Neural cell (in vitro differentiated cells): ENCODE measurements around the gene CPPED1. TPM values are rescaled to one million over a fixed set of nuclear protein-coding genes. Genes with fewer than 3 reads are reported as not detected.

Source experiments
- H2AFZ ChIP-seq: fragments of 200-600, 300-800 bp; sonication (generic), shearing (Covaris generic); 2 replicates; pipeline ENCODE4 v1.6.0; 2014; ENCODE audit warnings: low read depth, mild to moderate bottlenecking, antibody characterized with exemption, low read length, moderate library complexity
- H3F3A ChIP-seq: fragments of 200-600 bp; shearing (Covaris generic); 2 replicates; pipeline ENCODE4 v1.6.1; 2016; ENCODE audit warnings: mild to moderate bottlenecking, moderate library complexity, mixed read lengths, antibody characterized with exemption, low read length; ENCODE audit not compliant: insufficient read depth, poor library complexity, severe bottlenecking
- H3K27ac ChIP-seq: fragments of 200-600, 300-800 bp; sonication (generic), shearing (Covaris generic); 2 replicates; pipeline ENCODE4 v1.5.1; 2014; ENCODE audit warnings: mild to moderate bottlenecking, low read length, moderate library complexity
- H3K27me3 ChIP-seq: fragments of 300-800, 200-600 bp; sonication (generic), shearing (Covaris generic); 2 replicates; pipeline ENCODE4 v1.6.0; 2014; ENCODE audit warnings: mild to moderate bottlenecking, low read depth, low read length, moderate library complexity; ENCODE audit not compliant: insufficient read depth
- H3K36me3 ChIP-seq: fragments of 300-800, 200-600 bp; sonication (generic), shearing (Covaris generic); 2 replicates; pipeline ENCODE4 v1.5.1; 2014; ENCODE audit warnings: mild to moderate bottlenecking, antibody characterized with exemption, low read length, moderate library complexity; ENCODE audit not compliant: insufficient read depth
- H3K4me2 ChIP-seq: fragments of 300-800, 200-600 bp; sonication (generic), shearing (Covaris generic); 2 replicates; pipeline ENCODE4 v1.6.0; 2014; ENCODE audit warnings: mild to moderate bottlenecking, low read length
- H3K4me3 ChIP-seq: fragments of 300-800, 200-600 bp; sonication (generic), shearing (Covaris generic); 2 replicates; pipeline ENCODE4 v1.5.1; 2014; ENCODE audit warnings: mild to moderate bottlenecking, low read length, moderate library complexity
- H3K79me2 ChIP-seq: fragments of 200-600 bp; shearing (Covaris generic); replicated peaks from 2 replicates; pipeline ENCODE4 v1.6.0; 2014; ENCODE audit warnings: mild to moderate bottlenecking, low read length, moderate library complexity; ENCODE audit not compliant: insufficient read depth
- H3K9ac ChIP-seq: fragments of 300-800, 200-600 bp; sonication (generic), shearing (Covaris generic); 2 replicates; pipeline ENCODE4 v1.6.1; 2016; ENCODE audit warnings: mild to moderate bottlenecking, low read length, mixed read lengths
- H3K9me2 ChIP-seq: fragments of 200-600 bp; shearing (Covaris generic); 2 replicates; pipeline ENCODE4 v1.6.1; 2016; ENCODE audit warnings: mild to moderate bottlenecking, low read length, mixed read lengths; ENCODE audit not compliant: insufficient read depth
- H3K9me3 ChIP-seq: fragments of 200-600, 300-800 bp; sonication (generic), shearing (Covaris generic); 2 replicates; pipeline ENCODE4 v1.6.1; 2016; ENCODE audit warnings: mild to moderate bottlenecking, mixed run types, low read length, moderate library complexity, mixed read lengths
- H4K20me1 ChIP-seq: fragments of 200-600 bp; shearing (Covaris generic); 2 replicates; pipeline ENCODE4 v1.6.1; 2016; ENCODE audit warnings: mild to moderate bottlenecking, mixed run types; ENCODE audit not compliant: insufficient read depth
- EP300 ChIP-seq: fragments of 450-650 bp; conservative IDR thresholded peaks from 2 replicates; pipeline ENCODE4 v1.6.1; 2014; ENCODE audit warnings: antibody characterized with exemption, mild to moderate bottlenecking, moderate library complexity; ENCODE audit not compliant: poor library complexity, severe bottlenecking
- EZH2 ChIP-seq: fragments of 200-600, 300-800 bp; shearing (Covaris generic), sonication (generic); IDR thresholded peaks from 2 replicates; pipeline ENCODE4 v1.6.1; 2014; ENCODE audit warnings: antibody characterized with exemption, low read length, borderline replicate concordance, mild to moderate bottlenecking; ENCODE audit not compliant: insufficient read depth, poor library complexity, severe bottlenecking
- MXI1 ChIP-seq: fragments of 450-650 bp; conservative IDR thresholded peaks from 2 replicates; pipeline ENCODE4 v1.6.1; 2014; ENCODE audit warnings: antibody characterized with exemption, mild to moderate bottlenecking; ENCODE audit not compliant: poor library complexity, severe bottlenecking
- POLR2AphosphoS5 ChIP-seq: IDR thresholded peaks from 2 replicates; pipeline ENCODE4 v1.6.1; 2012
- RAD21 ChIP-seq: fragments of 450-650 bp; conservative IDR thresholded peaks from 2 replicates; pipeline ENCODE4 v1.6.1; 2014; ENCODE audit warnings: antibody characterized with exemption, mild to moderate bottlenecking, moderate library complexity
- SMC3 ChIP-seq: fragments of 450-650 bp; conservative IDR thresholded peaks from 2 replicates; pipeline ENCODE4 v1.6.1; 2014; ENCODE audit warnings: antibody characterized with exemption, mild to moderate bottlenecking, moderate library complexity; ENCODE audit not compliant: poor library complexity
- TAF1 ChIP-seq: IDR thresholded peaks from 2 replicates; pipeline ENCODE4 v1.6.1; 2012; ENCODE audit warnings: low read depth
- polyA plus RNA-seq: library from polyadenylated mRNA; depleted of rRNA; stranded (reverse); fragments of >200 nt; gene quantifications from 2 replicates; pipeline ENCODE4 v1.2.3, GENCODE V29; 2014
- TF ChIP-seq, protein P1 (sequence below): IDR thresholded peaks from 2 replicates; pipeline ENCODE4 v1.6.1; 2012; ENCODE audit warnings: borderline replicate concordance
- TF ChIP-seq, protein P2 (sequence below): fragments of 450-650 bp; IDR thresholded peaks from 2 replicates; pipeline ENCODE4 v1.5.1; 2014; ENCODE audit warnings: antibody characterized with exemption, mild to moderate bottlenecking, moderate library complexity; ENCODE audit not compliant: poor library complexity, severe bottlenecking

CPPED1 gene
- polyA plus RNA-seq, 1 donor from 2014 or later, result 2.5 TPM

GRCh38 chr16:12629271-12629670, 174.4 kb downstream of the CPPED1 start:
- no peaks in the 10 kb centered on the region for H3F3A ChIP-seq
- H3K79me2 ChIP-seq, result no peaks in the 10 kb centered on the region
- H2AFZ ChIP-seq, result no peak overlapping the region
- H3K4me3 ChIP-seq, result no peak overlapping the region
- H3K9me3 ChIP-seq, result no peaks in the 10 kb centered on the region
- no peak overlapping the region for H3K9ac ChIP-seq
- H3K9me2 ChIP-seq, result no peaks in the 10 kb centered on the region
- no peaks in the 10 kb centered on the region for H4K20me1 ChIP-seq
- no peak overlapping the region for H3K4me2 ChIP-seq
- TF ChIP-seq EZH2, result no peak
- no peak for TF ChIP-seq SMC3
- TF ChIP-seq, protein P1, sequence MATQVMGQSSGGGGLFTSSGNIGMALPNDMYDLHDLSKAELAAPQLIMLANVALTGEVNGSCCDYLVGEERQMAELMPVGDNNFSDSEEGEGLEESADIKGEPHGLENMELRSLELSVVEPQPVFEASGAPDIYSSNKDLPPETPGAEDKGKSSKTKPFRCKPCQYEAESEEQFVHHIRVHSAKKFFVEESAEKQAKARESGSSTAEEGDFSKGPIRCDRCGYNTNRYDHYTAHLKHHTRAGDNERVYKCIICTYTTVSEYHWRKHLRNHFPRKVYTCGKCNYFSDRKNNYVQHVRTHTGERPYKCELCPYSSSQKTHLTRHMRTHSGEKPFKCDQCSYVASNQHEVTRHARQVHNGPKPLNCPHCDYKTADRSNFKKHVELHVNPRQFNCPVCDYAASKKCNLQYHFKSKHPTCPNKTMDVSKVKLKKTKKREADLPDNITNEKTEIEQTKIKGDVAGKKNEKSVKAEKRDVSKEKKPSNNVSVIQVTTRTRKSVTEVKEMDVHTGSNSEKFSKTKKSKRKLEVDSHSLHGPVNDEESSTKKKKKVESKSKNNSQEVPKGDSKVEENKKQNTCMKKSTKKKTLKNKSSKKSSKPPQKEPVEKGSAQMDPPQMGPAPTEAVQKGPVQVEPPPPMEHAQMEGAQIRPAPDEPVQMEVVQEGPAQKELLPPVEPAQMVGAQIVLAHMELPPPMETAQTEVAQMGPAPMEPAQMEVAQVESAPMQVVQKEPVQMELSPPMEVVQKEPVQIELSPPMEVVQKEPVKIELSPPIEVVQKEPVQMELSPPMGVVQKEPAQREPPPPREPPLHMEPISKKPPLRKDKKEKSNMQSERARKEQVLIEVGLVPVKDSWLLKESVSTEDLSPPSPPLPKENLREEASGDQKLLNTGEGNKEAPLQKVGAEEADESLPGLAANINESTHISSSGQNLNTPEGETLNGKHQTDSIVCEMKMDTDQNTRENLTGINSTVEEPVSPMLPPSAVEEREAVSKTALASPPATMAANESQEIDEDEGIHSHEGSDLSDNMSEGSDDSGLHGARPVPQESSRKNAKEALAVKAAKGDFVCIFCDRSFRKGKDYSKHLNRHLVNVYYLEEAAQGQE, result no peak
- TF ChIP-seq POLR2AphosphoS5, result no peak
- no peak for TF ChIP-seq TAF1
- no peak for TF ChIP-seq EP300
- no peak for TF ChIP-seq RAD21
- TF ChIP-seq, protein P2, sequence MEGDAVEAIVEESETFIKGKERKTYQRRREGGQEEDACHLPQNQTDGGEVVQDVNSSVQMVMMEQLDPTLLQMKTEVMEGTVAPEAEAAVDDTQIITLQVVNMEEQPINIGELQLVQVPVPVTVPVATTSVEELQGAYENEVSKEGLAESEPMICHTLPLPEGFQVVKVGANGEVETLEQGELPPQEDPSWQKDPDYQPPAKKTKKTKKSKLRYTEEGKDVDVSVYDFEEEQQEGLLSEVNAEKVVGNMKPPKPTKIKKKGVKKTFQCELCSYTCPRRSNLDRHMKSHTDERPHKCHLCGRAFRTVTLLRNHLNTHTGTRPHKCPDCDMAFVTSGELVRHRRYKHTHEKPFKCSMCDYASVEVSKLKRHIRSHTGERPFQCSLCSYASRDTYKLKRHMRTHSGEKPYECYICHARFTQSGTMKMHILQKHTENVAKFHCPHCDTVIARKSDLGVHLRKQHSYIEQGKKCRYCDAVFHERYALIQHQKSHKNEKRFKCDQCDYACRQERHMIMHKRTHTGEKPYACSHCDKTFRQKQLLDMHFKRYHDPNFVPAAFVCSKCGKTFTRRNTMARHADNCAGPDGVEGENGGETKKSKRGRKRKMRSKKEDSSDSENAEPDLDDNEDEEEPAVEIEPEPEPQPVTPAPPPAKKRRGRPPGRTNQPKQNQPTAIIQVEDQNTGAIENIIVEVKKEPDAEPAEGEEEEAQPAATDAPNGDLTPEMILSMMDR, result no peak
- no peak for TF ChIP-seq MXI1
- no peak overlapping the region for H3K27ac ChIP-seq
- H3K27me3 ChIP-seq, result no peaks in the 10 kb centered on the region
- H3K36me3 ChIP-seq, result no peaks in the 10 kb centered on the region

GRCh38 chr16:12628536-12628935, 175.2 kb downstream of the CPPED1 start:
- Histone ChIP-seq H3K4me2 (no peak overlapping the region), H3K9me2 (no peaks in the 10 kb centered on the region), H3K27me3 (no peaks in the 10 kb centered on the region), H3K9me3 (no peaks in the 10 kb centered on the region), H4K20me1 (no peaks in the 10 kb centered on the region), H3F3A (no peaks in the 10 kb centered on the region), H3K4me3 (no peak overlapping the region), H3K9ac (no peak overlapping the region), H3K36me3 (no peaks in the 10 kb centered on the region), H3K27ac (no peak overlapping the region), H2AFZ (no peak overlapping the region), H3K79me2 (no peaks in the 10 kb centered on the region)
- TF ChIP-seq TAF1 (no peak), RAD21 (no peak), EP300 (no peak), MXI1 (no peak), EZH2 (no peak), SMC3 (no peak), POLR2AphosphoS5 (no peak)
- TF ChIP-seq, protein P2, result no peak
- TF ChIP-seq, protein P1, result no peak
